HG03280 (cell line): ENCODE data around the gene OR51V1.

Experiments
- ATAC-seq: cut with Tn5 transposase; IDR thresholded peaks from one replicate; pipeline ENCODE4 v1.9.1; 2021; ENCODE audit warnings: mild to moderate bottlenecking, moderate library complexity; ENCODE audit not compliant: unreplicated experiment

Gene OR51V1

DNA sequence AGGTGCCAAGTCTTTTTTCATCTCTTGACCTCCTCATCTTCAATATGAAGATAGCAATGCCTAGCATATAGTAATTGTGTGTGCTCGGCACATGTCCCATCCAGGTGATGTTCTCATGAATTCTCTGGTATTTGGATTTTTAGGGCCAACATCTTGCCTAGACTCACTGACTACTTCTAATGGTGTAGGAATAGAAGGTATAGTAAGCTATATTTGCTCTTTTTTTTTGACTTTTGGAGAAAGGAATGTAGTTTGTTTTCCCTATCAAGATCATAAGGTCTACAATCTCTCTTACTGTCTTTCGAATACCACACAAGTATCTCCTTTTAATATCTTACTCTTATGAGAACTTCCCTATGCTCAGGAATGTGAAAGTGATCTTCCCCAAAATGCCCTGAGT lies 30.6 kb upstream of the OR51V1 start:
- ATAC-seq, result no peak

DNA sequence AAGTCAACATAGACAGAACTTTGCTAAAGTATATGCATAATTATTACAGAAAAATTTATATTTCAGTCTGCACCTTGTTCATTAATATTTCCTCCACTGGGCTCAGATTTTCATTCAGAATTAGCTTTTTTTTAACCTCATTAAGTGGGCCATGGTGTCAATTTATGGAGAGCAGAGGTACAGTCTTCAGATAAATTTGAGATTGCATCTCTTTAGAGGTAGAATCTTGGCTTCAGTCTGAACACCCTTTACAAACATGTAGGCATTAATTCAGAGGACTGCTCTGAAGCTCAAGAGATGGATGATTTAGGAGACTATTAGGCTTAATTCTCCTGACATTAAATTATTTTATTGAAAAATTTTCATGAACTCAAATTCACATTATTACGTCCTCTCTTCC lies 29.8 kb upstream of the OR51V1 start:
- ATAC-seq, result no peak

DNA sequence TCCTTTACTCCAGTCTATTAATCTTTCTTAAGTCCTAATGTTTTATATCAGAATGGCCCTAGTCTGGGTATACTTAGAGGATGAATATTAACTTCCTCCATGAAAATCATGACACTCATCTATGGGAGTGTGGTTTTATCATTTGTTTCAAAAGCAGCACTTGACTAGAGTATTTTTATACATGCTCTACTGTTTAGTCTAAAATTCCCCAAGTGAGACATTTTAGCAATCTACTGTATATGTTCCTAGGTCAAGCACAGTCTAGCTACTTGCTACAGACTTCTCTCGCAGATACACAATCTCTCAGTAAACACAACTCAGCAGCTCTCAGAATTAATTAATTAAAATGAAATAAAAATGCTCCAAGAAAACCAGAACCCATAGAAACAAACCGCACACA lies 29.3 kb upstream of the OR51V1 start:
- no peak for ATAC-seq

DNA sequence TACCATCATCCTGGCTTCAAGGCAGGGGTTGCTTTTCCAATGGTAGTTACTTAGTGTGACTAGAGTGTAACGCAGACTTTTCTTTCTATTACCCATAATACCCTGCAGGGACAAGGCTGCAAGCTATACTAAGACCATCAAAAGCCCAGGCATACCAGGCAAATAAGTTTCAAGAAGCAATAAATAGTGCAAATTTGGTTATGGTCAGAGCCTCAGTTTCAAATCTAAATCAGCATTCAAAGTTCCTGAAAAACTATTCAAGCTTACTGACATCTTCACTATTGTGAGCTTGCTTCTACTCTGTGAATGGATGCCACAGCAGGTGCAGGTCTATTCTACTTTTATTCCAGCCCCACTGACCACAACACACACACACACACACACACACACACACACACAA lies 28.9 kb upstream of the OR51V1 start:
- no peak for ATAC-seq

DNA sequence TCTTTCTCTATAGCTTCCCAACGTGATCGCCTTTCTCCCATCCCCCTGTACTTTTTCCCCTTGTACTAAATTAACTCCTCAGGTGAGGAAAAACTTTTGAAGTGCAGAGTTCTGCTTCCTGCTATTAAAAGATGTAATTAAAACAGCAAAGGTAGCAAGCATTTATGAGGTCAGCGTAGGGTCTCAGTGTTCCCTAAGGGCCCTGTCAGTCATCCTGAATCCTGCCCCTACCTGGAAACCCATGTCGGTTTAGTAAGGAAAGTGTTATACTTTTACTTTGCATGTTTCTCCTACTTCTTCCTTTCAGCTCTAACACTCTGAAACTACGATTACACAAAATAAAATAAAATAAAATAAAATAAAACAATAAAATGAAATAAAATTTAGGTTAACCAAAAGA lies 27.6 kb upstream of the OR51V1 start:
- no peak for ATAC-seq

DNA sequence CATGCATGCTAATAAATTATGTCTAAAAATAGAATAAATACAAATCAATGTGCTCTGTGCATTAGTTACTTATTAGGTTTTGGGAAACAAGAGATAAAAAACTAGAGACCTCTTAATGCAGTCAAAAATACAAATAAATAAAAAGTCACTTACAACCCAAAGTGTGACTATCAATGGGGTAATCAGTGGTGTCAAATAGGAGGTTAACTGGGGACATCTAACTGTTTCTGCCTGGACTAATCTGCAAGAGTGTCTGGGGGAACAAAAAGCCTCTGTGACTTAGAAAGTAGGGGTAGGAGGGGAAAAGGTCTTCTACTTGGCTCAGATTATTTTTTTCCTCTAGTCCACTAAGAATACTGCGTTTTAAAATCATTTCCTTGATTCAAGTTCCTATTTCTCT lies 27.2 kb upstream of the OR51V1 start:
- ATAC-seq, result no peak

DNA sequence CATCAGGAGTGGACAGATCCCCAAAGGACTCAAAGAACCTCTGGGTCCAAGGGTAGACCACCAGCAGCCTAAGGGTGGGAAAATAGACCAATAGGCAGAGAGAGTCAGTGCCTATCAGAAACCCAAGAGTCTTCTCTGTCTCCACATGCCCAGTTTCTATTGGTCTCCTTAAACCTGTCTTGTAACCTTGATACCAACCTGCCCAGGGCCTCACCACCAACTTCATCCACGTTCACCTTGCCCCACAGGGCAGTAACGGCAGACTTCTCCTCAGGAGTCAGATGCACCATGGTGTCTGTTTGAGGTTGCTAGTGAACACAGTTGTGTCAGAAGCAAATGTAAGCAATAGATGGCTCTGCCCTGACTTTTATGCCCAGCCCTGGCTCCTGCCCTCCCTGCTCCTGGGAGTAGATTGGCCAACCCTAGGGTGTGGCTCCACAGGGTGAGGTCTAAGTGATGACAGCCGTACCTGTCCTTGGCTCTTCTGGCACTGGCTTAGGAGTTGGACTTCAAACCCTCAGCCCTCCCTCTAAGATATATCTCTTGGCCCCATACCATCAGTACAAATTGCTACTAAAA lies 26.3 kb upstream of the OR51V1 start, which contains the start of gene HBB:
HBB (minus strand) TSS at position 340 of the 579 bp plus-strand sequence; CDS start at position 290, 50 bp downstream.
- ATAC-seq, result no peak

DNA sequence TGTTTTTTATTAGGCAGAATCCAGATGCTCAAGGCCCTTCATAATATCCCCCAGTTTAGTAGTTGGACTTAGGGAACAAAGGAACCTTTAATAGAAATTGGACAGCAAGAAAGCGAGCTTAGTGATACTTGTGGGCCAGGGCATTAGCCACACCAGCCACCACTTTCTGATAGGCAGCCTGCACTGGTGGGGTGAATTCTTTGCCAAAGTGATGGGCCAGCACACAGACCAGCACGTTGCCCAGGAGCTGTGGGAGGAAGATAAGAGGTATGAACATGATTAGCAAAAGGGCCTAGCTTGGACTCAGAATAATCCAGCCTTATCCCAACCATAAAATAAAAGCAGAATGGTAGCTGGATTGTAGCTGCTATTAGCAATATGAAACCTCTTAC lies 25.0 kb upstream of the OR51V1 start:
- ATAC-seq, result no peak

DNA sequence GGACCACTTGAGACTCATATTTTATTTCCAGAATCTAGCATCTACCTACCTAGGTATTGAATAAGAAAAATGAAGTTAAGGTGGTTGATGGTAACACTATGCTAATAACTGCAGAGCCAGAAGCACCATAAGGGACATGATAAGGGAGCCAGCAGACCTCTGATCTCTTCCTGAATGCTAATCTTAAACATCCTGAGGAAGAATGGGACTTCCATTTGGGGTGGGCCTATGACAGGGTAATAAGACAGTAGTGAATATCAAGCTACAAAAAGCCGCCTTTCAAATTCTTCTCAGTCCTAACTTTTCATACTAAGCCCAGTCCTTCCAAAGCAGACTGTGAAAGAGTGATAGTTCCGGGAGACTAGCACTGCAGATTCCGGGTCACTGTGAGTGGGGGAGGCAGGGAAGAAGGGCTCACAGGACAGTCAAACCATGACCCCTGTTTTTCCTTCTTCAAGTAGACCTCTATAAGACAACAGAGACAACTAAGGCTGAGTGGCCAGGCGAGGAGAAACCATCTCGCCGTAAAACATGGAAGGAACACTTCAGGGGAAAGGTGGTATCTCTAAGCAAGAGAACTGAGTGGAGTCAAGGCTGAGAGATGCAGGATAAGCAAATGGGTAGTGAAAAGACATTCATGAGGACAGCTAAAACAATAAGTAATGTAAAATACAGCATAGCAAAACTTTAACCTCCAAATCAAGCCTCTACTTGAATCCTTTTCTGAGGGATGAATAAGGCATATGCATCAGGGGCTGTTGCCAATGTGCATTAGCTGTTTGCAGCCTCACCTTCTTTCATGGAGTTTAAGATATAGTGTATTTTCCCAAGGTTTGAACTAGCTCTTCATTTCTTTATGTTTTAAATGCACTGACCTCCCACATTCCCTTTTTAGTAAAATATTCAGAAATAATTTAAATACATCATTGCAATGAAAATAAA lies 24.3 kb upstream of the OR51V1 start:
- ATAC-seq, result no peak

DNA sequence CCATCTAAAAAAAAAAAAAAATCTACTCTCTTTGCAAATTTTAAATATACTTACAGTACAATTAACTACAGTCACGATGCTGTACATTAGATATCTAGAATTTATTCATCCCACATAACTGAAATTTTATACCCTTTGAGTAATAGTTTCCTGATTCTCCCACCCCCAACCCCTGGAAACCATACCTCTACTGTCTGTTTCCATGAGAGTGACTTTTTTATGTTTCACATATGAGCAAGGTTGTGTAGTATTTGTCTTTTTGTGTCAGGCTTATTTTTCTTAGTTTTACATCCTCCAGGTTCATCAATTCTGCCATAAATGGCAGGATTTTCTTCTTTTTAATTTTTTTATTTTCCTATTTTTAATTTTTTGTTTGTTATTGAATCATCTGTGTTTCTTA lies 23.2 kb upstream of the OR51V1 start:
- no peak for ATAC-seq

DNA sequence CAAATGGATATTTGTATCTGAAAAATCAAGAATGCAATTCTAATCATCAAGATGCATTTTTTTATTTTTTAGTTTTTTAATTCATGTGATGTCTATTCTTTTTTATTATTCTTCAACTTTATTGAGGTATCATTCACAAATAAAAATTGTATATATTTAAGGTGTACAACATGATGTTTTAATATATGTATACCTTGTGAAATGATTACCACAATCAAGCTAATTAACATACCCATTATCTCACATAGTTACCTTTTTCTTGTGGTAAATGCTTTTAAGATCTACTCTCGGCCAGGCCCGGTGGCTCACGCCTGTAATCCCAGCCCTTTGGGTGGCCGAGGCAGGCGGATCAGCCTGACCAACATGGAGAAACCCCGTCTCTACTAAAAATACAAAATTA lies 22.7 kb upstream of the OR51V1 start:
- no peak for ATAC-seq

DNA sequence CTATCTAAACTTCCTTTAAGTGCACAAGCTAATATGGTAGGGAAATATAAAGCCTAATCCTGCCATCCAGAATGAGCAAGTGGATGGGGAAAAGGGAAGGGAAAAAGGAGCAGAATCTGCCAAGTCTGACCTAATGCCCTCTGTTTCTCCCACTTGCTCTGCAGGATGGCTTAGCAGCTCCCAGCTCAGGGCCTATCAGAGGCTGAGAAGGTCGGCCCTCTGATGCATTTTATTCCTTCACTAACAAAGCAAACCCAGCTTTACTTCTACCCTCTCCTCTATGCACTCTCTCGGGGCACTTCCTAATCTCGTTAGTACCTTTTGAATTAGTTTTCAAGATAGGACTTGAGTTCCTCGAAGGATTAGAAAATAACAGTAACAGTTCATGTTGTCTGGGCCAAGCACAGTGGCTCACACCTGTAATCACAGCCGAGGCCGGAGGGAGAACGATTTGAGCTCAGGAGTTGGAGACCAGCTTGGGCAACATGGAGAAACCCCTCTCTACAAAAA lies 9.9 kb upstream of the OR51V1 start:
- no peak for ATAC-seq

DNA sequence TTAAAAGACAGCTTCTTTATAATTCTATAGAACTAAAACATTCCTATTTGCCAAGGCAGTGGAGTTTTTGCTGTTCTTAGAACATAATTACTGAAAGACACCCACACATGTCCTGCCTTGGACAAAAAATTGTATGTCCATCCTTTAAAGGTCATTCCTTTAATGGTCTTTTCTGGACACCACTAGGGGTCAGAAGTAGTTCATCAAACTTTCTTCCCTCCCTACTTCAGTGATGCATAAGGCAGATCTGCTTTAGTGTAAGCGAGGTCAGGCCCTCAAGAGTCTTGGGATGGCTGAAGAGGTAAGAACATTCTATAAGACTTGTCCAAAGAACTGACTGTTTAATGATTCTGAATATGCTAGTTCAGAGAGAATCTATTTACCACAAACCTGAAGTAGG lies 4.3 kb upstream of the OR51V1 start:
- no peak for ATAC-seq

DNA sequence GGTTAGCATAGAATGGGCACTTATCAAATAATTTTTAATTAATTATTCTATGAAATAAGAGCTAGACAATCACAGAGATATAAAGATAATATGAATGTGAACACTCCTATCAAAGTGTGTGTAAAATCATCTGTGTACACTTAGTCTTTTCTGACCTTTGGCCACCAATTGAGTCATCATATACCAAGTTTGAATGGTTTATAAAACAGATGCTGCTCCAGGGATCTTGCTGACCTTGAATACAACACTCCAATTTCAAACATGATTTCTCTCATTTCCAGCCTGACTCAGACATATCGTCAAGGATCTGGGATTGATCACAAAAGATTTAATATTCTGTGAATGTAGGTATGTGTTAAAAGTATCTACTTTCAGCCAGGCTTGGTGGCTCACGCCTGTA lies 2.9 kb upstream of the OR51V1 start:
- no peak for ATAC-seq

DNA sequence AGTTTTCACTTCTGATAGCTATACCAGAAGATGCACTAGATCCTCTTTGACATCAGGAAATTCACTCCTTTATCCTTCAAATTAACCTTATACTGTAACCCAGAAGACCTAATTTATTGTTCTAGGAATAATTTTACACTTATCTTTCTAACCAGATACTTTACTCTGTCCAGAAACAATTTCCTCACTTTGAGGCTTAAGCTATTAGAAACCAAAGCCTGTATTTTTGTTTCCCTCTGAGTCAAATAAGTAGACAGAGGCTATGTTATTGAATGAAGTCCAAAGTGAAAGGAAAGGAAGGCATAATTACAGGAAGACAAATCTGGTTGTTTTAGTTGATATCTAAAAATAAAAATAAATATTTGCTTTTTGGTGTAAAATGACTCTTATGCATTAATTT lies 2.2 kb downstream of the OR51V1 start:
- ATAC-seq, result no peak

DNA sequence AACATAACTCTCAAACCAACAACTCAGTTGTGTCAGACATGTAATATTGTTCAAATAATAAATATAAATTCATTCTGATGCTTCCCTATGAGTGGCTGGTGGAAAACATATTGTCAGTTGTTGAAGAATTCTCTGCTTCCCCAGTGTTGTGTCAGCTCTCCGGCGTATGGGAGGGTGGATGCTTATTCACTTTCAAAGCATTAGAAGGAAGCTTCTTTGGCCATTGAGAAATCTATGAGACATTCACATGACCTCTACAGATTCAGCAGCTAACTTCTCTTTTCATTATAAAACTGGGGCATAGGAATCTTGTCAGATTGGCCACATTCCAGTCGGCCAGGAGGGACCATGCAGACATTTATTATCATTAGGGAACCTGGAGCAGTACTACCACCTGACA lies 2.9 kb downstream of the OR51V1 start:
- no peak for ATAC-seq

DNA sequence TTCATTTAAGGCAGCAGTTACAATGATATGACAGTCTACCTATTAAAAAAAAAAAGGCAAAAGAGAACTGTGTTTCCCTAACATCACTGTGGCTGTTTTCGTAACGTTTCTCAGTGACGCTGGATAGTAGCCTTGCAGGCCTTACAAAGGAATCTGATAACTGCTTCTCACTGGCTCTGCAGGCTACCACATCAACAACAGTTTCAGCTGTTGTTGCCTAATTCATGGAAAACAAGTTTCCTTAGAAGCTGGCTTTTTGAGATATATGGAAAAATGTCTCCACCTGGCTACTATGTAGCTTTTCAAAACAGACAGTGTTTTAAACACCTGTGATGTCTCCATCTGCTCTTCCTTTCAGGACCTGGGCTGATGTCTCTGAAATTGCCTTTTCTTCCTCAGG lies 3.8 kb downstream of the OR51V1 start:
- ATAC-seq, result no peak

DNA sequence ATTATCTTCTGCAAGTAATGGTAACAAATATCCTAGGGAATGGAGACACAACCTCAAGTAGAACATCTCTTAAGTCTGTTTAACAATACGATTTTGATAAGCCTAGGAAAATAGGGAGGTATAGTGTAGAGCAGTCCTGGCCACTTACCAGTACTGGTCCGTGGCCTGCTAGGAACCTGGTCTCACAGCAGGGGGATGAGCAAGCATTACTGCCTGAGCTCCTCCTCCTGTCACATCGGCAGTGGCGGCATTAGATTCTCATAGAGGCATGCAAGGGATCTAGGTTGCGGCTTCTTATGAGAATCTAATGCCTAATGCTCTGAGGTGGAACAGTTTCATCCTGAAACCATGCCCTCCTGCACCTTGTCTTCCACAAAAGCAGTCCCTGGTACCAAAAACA lies 4.4 kb downstream of the OR51V1 start:
- no peak for ATAC-seq

DNA sequence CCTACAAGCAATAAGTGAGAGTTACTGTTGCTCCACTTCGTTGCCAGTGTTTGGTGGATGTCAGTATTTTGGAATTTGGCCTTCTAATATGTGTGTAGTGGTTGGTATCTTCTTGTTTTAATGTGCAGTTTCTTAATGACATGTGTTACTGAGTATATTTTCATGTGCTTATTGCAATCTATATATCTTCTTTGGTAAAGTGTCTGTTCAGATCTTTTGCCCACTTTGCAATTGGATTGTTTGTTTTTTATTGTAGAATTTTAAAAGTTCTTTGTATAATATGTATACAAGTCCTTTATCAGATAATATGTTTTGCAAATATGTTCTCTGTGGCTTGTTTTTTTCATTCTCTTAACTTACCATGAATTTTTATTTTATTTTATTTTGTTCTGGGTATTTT lies 7.7 kb downstream of the OR51V1 start:
- no peak for ATAC-seq

DNA sequence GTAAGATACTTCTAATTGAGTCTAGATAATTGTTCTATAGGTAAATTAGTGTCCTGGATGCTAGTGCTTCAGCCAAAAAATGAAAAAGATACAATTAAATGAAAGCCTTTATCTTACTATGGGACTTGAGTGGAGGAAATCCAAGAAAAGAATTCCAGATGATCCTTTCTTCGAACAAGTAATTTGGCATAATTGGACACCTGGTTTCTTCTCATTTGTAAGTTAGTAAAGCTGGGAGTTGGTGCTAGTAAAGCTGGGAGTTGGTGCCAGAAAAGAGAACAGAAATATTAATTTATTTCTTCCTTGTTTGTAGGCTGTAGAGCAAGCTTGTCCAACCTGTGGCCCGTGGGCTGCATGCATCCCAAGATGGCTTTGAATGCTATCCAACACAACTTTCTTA lies 12.3 kb downstream of the OR51V1 start:
- no peak for ATAC-seq

DNA sequence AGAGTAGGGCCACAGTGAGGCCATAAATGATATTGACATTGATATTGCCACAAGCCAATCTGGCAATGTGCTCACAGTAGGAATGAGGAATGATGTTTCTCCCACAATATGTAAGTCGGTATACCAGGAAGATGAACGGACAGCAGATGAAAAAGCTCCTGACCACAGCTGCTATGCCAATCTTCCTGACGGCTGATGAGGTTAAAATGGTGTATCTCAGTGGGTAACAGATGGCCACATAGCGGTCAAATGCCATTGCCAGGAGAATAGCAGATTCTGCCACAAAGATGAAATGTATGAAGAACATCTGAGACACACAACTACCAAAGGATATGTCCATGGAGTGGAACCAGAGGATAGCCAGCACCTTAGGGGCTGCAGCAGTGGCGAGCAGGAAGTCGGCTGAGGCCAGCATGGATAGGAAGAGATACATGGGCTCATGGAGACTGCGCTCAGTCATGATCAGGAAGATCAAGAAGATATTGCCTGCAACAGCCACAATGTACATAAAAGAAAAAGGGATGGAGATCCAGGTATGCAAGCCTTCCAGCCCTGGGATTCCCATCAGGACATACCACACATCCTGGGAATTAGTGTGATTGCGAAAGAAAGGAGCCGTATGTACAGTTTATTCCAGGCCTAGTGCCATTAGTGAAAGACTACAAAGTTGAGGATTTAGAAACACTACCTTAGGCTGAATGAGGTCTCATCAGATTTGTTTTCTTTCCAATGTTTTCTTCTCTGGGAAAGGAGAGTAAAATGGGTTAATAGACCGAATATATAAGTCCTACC lies 22.2 kb downstream of the OR51V1 start:
- ATAC-seq, result no peak

DNA sequence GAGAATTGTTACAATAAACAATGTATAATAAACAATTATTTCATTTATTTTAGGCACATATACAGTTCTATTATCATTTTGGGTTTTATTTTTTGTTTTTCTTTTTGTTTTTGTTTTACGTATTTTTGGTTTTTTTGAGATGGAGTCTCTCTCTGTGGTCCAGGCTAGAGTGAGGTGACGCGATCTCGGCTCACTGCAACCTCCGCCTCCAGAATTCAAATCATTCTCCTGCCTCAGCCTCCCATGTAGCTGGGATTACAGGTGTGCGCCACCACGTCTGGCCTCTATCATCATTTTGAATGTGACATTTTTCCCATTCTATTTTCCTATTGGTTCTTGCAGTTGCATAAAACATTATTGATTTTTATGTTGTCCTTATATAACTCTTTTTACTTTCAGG lies 25.5 kb downstream of the OR51V1 start:
- no peak for ATAC-seq
